ENCODE data around the gene ARHGEF28. TPM values are rescaled to one million over a fixed set of nuclear protein-coding genes. Genes with fewer than 3 reads are reported as not detected.

ARHGEF28 gene
- total RNA-seq, 1 donor from 2014 or later = 6.7 TPM

DNA sequence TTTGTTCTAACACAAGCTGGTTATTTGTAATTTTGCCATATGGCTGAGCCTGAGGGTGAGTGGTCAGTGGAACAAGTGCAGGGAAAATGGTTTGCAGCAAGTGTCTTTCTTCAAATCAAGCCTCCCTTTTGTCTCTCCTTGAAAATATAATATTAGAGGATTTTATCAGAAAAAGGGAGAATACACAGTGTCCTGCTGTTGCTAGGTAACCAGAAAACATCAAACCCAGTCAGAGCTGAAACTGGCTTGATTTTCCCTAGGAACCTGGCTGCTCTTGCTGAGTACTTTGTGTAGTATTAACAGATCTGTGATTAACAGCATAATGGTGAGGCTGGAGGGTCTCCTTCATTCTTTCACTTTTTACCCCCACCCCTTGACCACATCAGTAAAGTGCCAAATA is 314.0 kb downstream of the ARHGEF28 start:
- no peak for DNase-seq

DNA sequence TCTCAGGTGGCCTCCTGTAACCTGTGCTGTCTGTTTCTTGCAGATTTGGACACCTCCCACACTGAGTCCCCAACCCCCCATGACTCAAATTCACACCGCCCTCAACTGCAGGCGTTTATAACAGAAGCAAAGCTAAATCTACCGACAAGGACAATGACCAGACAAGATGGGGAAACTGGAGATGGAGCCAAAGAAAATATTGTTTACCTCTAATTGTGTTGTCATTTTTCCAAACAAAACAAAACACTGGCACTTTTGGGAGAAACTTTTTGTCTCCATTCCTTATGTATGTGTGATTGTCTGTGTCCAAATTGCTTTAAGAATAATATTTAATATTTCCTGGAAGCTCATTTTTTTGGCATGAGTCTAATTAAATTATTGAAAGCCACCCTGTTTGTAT is 314.8 kb downstream of the ARHGEF28 start:
- DNase-seq = no peak

DNA sequence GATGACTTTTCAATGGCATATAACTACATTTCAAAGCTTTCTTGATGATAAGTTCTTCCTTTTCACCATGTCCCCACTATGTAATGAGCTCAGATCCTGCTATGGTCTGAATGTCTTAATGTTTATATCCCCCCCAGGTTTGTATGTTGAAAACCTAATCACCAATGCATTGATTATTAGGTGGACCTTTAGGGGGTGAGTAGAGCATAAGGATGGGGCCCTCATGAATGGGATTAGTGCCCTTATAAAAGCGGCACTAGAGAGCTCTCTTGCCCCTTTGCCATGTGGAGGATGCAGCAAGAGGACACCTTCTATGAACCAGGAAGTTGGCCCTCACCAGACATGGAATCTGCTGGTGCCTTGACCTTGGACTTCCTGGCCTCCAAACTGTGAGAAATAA is 316.8 kb downstream of the ARHGEF28 start:
- no peak for DNase-seq

GRCh38 chr5:73943397-73943796 is 317.4 kb downstream of the ARHGEF28 start:
- DNase-seq = no peak

- no peak for DNase-seq
Measured at GRCh38 chr5:73944581-73944980, 318.6 kb downstream of the ARHGEF28 start.

DNA sequence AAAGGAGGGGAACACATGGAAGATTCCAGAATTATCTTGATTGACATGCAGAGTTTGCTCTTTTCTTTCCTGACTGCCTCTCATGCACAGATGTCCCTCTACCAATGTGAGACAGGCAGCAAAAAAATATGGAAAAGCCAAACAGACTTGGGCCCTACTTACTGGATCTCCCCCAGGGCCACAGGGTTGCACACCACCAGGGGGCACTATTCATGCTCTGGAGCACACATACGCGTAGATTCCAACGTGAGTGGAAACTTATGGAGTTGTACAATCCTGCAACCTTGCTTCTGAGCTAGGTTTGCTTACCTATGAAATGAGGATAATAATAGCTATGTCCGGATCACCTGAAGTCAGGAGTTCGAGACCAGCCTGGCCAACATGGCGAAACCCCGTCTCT is 319.5 kb downstream of the ARHGEF28 start:
- DNase-seq = no peak

- DNase-seq = no peak
Measured at GRCh38 chr5:73946278-73946677, 320.3 kb downstream of the ARHGEF28 start.

- no peak for DNase-seq
Measured at GRCh38 chr5:73946919-73947602, 321.1 kb downstream of the ARHGEF28 start.

DNA sequence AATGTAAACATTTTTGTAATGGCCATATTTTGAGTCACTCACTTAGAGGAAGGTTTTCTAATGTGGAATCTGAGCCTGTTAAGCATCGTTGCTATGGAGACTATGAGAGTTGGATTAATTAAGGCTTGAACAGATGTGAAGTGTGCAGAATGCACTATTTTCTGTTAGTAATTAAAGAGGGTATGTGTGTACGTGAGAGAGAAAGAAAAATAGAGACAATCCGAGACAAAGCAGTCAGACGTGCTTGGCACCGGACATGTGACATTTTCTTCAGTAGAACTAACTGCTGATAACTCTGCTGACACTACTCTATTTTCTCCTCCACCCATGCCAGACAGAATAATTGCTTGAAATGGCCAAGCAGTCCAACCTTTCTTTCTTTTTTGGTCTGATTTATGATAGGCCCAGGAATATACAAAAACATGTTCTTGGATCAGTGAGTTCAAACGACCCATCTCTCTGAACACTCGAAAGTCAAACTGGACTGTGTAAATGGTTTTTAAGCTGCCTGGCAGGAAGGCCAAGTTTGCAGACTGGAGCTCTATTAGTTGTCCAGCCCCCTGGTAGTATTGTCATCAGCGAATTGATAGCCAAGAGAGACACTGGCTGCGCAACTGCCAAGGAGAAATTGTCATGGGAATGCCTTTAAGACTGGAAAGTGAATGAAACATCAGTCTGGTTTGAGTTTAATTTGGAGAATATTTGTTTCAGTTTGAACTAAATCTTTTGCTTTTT is 322.1 kb downstream of the ARHGEF28 start:
- no peak for DNase-seq

DNA sequence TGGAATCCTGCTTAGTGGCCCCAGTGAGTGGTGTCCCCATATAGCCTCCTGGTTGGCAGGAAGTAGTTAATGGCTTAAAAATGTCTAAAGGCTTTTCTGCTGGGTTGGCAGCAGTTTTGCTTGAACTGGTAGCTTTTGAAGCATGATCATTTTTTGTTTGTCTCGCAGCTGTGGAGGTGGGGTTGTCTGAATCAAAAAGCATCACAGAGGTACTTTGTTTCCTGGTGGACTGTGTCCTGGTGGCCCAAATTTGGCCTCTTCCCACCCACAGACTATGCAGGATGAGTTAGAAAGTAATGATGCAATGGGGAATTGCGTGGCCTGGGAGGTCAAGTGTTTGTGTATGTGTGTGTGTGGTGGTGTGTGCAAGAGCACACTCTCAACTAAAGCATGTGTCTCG is 322.7 kb downstream of the ARHGEF28 start:
- no peak for DNase-seq

- DNase-seq = no peak
Measured at GRCh38 chr5:73950441-73950873, 324.5 kb downstream of the ARHGEF28 start.

GRCh38 chr5:73950912-73951430 is 325.0 kb downstream of the ARHGEF28 start:
- no peak for DNase-seq

GRCh38 chr5:73952872-73953271 is 326.9 kb downstream of the ARHGEF28 start:
- no peak for DNase-seq

DNA sequence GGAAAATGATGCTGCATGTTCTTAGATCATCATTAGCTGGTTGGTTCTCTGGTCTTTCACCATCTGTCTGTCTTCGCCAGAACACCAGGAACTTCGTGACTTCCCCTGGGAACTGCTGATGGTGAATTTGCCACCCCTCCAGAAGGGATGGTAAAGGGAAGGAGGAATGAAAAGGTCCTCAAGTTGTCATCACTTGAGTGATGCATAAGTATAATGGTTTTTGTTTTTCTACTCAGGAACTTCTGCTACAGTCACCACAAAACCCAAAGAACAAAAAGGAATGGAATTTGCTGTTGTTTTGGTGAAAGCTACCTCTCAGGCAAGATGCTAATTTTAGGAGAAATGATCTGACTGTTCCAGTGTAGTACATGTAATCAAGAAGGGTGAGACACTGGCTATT is 328.4 kb downstream of the ARHGEF28 start:
- DNase-seq = no peak

DNA sequence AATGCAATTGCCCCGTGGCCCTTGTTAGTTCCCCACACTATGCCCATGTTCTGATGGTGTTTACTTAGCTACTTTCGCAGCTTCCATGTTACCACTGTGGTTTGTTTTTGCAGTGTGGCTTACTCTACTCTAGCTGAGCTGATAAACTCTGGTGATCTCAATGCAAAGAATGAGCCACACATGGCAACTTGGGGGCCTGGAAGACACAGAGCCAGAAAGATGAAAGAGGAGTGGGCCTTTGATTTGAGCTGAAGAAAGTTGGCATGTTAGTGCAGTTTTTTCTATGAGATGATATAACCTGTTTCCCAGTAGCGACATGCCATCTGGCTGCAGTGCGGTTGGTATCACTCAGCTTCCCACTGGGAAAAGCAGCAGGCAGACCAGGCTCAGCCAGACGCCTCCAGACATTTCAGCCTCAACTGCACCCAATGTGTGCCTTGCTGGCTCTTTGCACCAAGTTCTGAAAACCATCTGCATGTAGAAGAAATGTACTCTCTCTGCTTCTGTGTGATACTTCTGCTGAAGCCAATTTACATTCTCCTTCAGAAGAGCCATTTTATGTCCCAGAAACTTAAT is 329.4 kb downstream of the ARHGEF28 start:
- peak; percentile 68 for DNase-seq

DNA sequence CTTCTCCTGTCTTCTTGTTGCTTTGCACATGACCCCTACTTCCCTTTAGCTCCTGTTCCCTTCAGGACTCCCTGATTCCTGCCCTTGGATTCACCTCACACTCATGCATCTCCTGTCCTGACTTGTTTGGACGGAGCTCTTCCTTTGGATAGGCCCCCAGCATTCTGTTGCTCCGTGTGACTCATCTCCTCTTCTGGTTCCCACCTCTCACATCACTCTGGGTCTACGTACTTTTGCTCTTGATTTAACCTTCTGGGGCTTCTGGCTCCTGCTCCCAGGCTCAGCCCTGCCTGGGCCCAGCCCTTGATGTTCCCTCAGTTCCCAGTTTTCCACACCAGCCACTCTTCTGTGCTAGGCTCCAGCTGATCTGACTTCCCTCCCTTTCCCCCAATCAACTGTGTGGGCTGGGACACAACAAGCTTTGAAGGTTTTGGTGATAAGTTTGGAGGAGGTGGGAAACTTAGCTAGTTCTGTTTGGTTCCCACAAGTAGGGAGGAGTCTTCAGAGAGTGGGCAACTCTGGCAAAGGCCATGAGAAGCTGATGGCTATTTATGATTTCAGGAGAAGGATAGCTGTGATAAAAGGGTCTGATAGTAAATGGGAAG is 331.5 kb downstream of the ARHGEF28 start:
- no peak for DNase-seq

- DNase-seq = no peak
Measured at GRCh38 chr5:73958037-73958436, 332.0 kb downstream of the ARHGEF28 start.

GRCh38 chr5:73960023-73960422 is 334.0 kb downstream of the ARHGEF28 start:
- no peak for DNase-seq

DNA sequence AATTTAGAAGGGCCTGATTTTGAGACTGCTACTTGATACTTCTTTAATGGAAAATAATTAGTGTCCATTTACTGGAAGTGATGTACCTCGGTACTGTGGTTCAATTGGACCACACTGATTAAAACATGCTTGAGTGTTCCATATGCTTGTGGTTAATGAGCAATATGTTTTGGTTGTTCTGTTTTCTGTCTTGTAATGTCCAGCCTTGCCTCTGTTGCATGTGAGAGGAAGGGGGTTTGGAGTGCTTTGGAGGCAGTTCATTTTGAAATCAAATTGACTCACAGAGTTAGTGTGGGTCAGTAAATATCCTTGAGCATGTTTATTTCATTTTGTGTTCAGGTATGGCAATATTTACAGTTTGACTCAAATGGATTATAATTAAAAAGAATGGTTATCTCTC is 334.4 kb downstream of the ARHGEF28 start:
- no peak for DNase-seq

GRCh38 chr5:73962801-73963425 is 336.9 kb downstream of the ARHGEF28 start:
- no peak for DNase-seq

DNA sequence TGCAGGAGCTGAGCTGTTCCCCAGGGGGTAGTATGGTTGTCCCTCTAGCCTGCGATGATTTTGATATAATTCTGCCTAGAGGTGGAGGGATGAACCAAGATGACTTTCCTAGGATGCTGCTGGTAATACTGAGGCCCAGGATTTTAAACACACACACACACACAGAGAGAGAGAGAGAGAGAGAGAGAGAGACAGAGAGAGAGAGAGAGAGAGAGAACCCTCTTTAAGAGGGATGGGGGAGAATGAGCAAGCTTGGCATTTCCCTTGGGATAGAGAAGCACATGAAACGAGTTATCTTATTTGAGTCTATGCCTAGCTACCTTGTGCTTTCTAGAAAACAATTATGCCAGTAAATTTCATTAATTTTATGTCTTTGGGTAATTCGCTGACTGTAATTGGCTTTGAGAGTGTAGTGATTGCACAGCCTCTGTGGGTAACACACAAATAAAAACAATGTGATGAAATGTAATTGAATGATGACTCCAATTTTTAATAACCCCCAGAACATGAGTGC is 338.4 kb downstream of the ARHGEF28 start:
- DNase-seq = no peak

DNA sequence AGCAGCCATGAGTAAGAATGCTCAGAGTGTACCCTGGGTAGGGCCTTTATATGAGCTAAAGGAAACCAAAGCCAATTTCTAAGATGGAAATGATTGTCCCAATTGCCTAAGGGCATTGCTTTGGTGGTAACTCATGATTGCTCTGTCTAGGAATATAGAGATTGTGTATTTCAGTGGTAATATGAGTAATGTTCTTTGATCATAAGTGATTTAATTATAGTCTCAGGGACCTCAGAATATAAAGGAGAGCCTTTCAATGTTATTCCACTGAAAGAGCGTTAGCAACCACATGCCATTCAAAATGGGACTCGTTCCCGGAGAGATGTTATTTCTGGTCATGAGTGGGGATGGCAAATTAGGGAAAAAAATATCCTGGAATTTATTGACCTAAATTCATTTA is 340.5 kb downstream of the ARHGEF28 start:
- DNase-seq = no peak
